HL-60/S4 treated with phorbol 12-myristate 13-acetate at 8.2 ng/mL for 4 days and 3 days (cell line): ENCODE measurements around the gene NEK11.
"Not testable (repeated sequence)": the region's sequence is repeated elsewhere in the genome, so short reads cannot be mapped to it uniquely, and the experiment has no call there.

ENCODE experiments used
- in situ Hi-C: fragments of 300-500 bp; cut with MboI; formaldehyde crosslinking; loops from 2 replicates; pipeline ENCODE4 v1.15.0; 2022; ENCODE audit warnings: low sequenced_read_pairs

Gene NEK11

GRCh38 chr3:131350506-131350905 is 323.8 kb downstream of the NEK11 start:
- in situ Hi-C loops = no loop called here

- in situ Hi-C loops = no loop called here
These were observed 326.6 kb downstream of the NEK11 start for GRCh38 chr3:131353016-131353877.

GRCh38 chr3:131353986-131354385 is 327.3 kb downstream of the NEK11 start:
- in situ Hi-C loops = no loop called here

- in situ Hi-C loops = no loop called here
These were observed 329.4 kb downstream of the NEK11 start for GRCh38 chr3:131356006-131356595.

GRCh38 chr3:131357275-131357674 is 330.6 kb downstream of the NEK11 start:
- in situ Hi-C loops = no loop called here

GRCh38 chr3:131360191-131360755 is 333.6 kb downstream of the NEK11 start:
- in situ Hi-C loops = no loop called here

- in situ Hi-C loops = not testable (repeated sequence)
These were observed 334.4 kb downstream of the NEK11 start for GRCh38 chr3:131361066-131361463.

GRCh38 chr3:131361464-131362421 is 335.1 kb downstream of the NEK11 start:
- in situ Hi-C loops = no loop called here

GRCh38 chr3:131363275-131363674 is 336.6 kb downstream of the NEK11 start:
- in situ Hi-C loops = no loop called here

- in situ Hi-C loops = no loop called here
These were observed 344.4 kb downstream of the NEK11 start for GRCh38 chr3:131370935-131371687.

GRCh38 chr3:131371688-131372066 is 345.0 kb downstream of the NEK11 start:
- in situ Hi-C loops = no loop called here

GRCh38 chr3:131374741-131375140 is 348.1 kb downstream of the NEK11 start:
- in situ Hi-C loops = no loop called here

GRCh38 chr3:131380821-131381444 is 354.3 kb downstream of the NEK11 start:
- in situ Hi-C loops = not testable (repeated sequence)

GRCh38 chr3:131381445-131382291 is 355.0 kb downstream of the NEK11 start, which contains the start of gene NUDT16:
Gene NUDT16 (plus strand): TSS chr3:131381774. CDS start chr3:131381805, 31 bp downstream.
- in situ Hi-C loops = no loop called here

- in situ Hi-C loops = no loop called here
These were observed 359.9 kb downstream of the NEK11 start for GRCh38 chr3:131386429-131387165.

GRCh38 chr3:131387796-131388489 is 361.3 kb downstream of the NEK11 start:
- in situ Hi-C loops = no loop called here

- in situ Hi-C loops = no loop called here
These were observed 361.8 kb downstream of the NEK11 start for GRCh38 chr3:131388490-131388799.

- in situ Hi-C loops = no loop called here
These were observed 363.7 kb downstream of the NEK11 start for GRCh38 chr3:131390331-131390730.
